PC-3 (cell line): Measurements from ENCODE around the gene UPK3A. TPM values are rescaled to one million over a fixed set of nuclear protein-coding genes. Genes with fewer than 3 reads are reported as not detected.
A peak's percentile ranks its signal among the peaks of the same experiment; 100 is the strongest.

Source experiments
- ATAC-seq: fragments of 200-7000 bp; cut with Tn5 transposase; 2 replicates; pipeline ENCODE4 v1.9.1; 2020; ENCODE audit warnings: mild to moderate bottlenecking, moderate library complexity
- BruUV-seq: library from RNA; stranded (reverse); fragments of 400-500 nt; replicated peaks from 2 replicates; lab custom pipeline; 2021; lab: Mats Ljungman, UMichigan
- CTCF ChIA-PET: fragments of 300-600 bp; sonication (Branson Sonifier 250); formaldehyde crosslinking; loops from one replicate; lab custom pipeline; 2022; ENCODE audit warnings: antibody characterized with exemption; lab: Charles Lee
- POLR2A ChIA-PET: fragments of 300-600 bp; sonication (Branson Sonifier 250); formaldehyde crosslinking; loops from one replicate; lab custom pipeline; 2022; ENCODE audit warnings: antibody characterized with exemption; ENCODE audit not compliant: unreplicated experiment; lab: Charles Lee
- DNase-seq: peaks from one replicate; pipeline ENCODE4 v3.0.0-alpha.2; 2015
- H2AFZ ChIP-seq: fragments of 300-600 bp; sonication (generic); 2 replicates; pipeline ENCODE4 v1.6.0; 2016; ENCODE audit warnings: antibody characterized with exemption, low read length
- H3F3A ChIP-seq: fragments of 300-600 bp; sonication (generic); one replicate; pipeline ENCODE4 v1.6.0; 2017; ENCODE audit warnings: antibody characterized with exemption, low read length, control low read depth, mild to moderate bottlenecking; ENCODE audit not compliant: unreplicated experiment
- H3K27ac ChIP-seq: fragments of 300-600 bp; sonication (generic); 2 replicates; pipeline ENCODE4 v1.5.1; 2016; ENCODE audit warnings: mild to moderate bottlenecking, low read length
- H3K27me3 ChIP-seq: fragments of 300-600 bp; sonication (generic); 2 replicates; pipeline ENCODE4 v1.6.1; 2016; ENCODE audit warnings: low read length, mixed read lengths
- H3K36me3 ChIP-seq: fragments of 300-600 bp; sonication (generic); 2 replicates; pipeline ENCODE4 v1.6.1; 2016; ENCODE audit warnings: low read depth, mixed run types, low read length, mixed read lengths
- H3K4me1 ChIP-seq: fragments of 300-600 bp; sonication (generic); 2 replicates; pipeline ENCODE4 v1.5.1; 2016; ENCODE audit warnings: low read length; ENCODE audit not compliant: insufficient read depth
- H3K4me2 ChIP-seq: fragments of 300-600 bp; sonication (generic); 2 replicates; pipeline ENCODE4 v1.6.0; 2016; ENCODE audit warnings: low read length
- H3K4me3 ChIP-seq: fragments of 300-600 bp; sonication (generic); 2 replicates; pipeline ENCODE4 v1.5.1; 2016; ENCODE audit warnings: mild to moderate bottlenecking, low read length, mixed read lengths
- H3K79me2 ChIP-seq: fragments of 300-600 bp; sonication (generic); 2 replicates; pipeline ENCODE4 v1.6.1; 2017; ENCODE audit warnings: low read length, mixed read lengths
- H3K9ac ChIP-seq: fragments of 300-600 bp; sonication (generic); 2 replicates; pipeline ENCODE4 v1.6.0; 2016; ENCODE audit warnings: mild to moderate bottlenecking, low read length
- H3K9me2 ChIP-seq: fragments of 300-600 bp; sonication (generic); replicated peaks from 2 replicates; pipeline ENCODE4 v1.6.1; 2016; ENCODE audit warnings: mixed run types, low read length, mixed read lengths
- H3K9me3 ChIP-seq: fragments of 300-600 bp; sonication (generic); 2 replicates; pipeline ENCODE4 v1.6.1; 2016; ENCODE audit warnings: low read length, mixed read lengths
- H4K20me1 ChIP-seq: fragments of 300-600 bp; sonication (generic); 2 replicates; pipeline ENCODE4 v1.6.1; 2016; ENCODE audit warnings: low read length, mixed read lengths
- EZH2 ChIP-seq: fragments of 300-600 bp; sonication (generic); IDR thresholded peaks from one replicate; pipeline ENCODE4 v1.6.1; 2017; ENCODE audit warnings: antibody characterized with exemption, mild to moderate bottlenecking, low read length; ENCODE audit not compliant: unreplicated experiment
- EZH2phosphoT487 ChIP-seq: fragments of 300-600 bp; sonication (generic); IDR thresholded peaks from 2 replicates; pipeline ENCODE4 v1.6.1; 2018; ENCODE audit warnings: mild to moderate bottlenecking, antibody characterized with exemption, low read length, borderline replicate concordance
- intact Hi-C: fragments of 100-400 bp; cut with micrococcal nuclease; formaldehyde crosslinking; loops from 2 replicates; pipeline ENCODE4 v1.9.0; 2023
- total RNA-seq: library from RNA; depleted of rRNA; stranded (reverse); fragments of >200 nt; gene quantifications from 2 replicates; pipeline ENCODE4 v1.2.3, GENCODE V29; 2014
- TF ChIP-seq, protein P1 (sequence below): fragments of 300-600 bp; sonication (generic); conservative IDR thresholded peaks from 2 replicates; pipeline ENCODE4 v1.5.1; 2017; ENCODE audit warnings: antibody characterized with exemption, low read depth, mild to moderate bottlenecking, low read length

Gene UPK3A
- total RNA-seq, 1 experiment from 2014 or later: 1.1 TPM

DNA sequence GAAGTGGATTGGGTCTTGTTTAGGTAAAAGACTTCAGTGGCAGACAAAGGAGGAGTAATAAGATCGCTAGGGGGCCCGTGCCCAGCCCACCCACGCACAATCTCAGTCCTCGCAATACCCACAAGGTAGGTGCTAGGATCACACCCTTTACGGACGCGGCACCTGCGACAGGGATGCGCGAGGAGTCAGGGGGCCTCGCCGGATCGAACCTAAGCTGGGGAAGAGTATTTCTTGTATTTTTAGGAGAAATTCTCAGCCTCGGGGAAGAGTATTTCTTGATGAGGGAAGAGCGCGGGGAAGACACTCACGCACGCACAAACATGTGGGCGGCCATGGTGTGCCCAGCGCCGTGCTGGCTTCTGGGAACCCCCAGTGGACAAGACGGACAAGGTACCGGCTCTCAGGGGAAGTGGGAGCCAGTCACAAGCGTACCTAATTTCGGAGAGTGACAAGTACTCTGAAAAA, 24.2 kb downstream of the UPK3A start:
- POLR2A ChIA-PET: interaction anchor here (0.5 to 0.6 kb wide), 2 partner anchors 105 to 120 kb away, joined by 3 read pairs; no protein-coding TSS in a partner anchor
- DNase-seq: no peak

DNA sequence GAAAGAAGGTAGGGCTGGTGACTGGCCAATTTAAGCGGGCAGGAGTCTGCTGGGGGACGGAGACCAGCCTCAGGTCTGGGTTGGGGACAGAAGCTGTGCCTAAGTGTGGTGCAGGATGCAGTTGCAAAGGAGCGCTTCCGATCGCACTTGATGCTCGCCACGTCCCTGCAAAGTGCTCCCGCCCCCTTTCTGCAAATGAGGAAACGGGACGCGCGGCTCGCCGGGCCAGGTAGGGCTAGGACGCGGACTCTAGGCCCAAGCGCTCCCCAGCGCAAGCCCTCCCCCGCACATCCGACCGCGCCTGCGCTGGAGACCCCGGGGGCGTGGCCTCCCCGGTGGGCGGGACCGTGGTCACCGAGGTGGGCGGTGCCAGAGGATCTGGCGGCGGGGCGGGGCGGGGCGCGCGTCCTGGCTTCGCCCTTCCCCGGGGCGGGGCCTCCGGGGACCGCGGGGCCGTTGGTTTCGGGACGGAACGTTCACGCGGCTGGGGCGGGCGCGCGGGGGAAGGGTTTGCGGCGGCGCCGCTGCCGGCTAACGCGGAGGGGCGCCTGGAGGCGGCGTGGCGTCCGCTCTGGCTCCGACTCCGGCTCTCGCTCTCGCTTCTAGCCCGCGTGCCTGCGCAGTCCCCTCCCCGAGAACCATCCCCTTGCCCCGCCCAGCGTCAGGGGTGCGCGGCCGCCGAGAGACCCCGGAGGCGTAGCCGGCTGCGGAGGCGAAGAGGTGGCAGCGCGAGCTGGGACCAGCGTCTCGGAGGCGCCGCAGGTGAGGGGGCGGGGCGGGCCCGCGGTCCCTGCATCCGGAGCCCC, 24.9 kb downstream of the UPK3A start, which contains the start of gene FAM118A:
FAM118A (plus strand) TSS at position 513 of the 806 bp plus-strand sequence. CDS start 12,446 bp downstream, outside the sequence.
- Histone ChIP-seq H3K79me2 (peaks cover 46% of the 10 kb centered on the region), H2AFZ (peak within 1 kb of the TSS; percentile 74), H3K4me3 (peak within 1 kb of the TSS; percentile 95), H3K9me3 (no peaks in the 10 kb centered on the region), H3K27me3 (no peaks in the 10 kb centered on the region), H3F3A (no peaks in the 10 kb centered on the region), H3K4me1 (peaks cover 14% of the 10 kb centered on the region), H3K4me2 (peak within 1 kb of the TSS; percentile 98), H3K27ac (peak within 1 kb of the TSS; percentile 4; the same call in 1 of the 2 replicates), H4K20me1 (0 out of 2 replicates have a peak, but pooled peaks cover 16% of the 10 kb centered on the region), H3K36me3 (no peaks in the 10 kb centered on the region), H3K9ac (peak within 1 kb of the TSS; percentile 87), H3K9me2 (no peaks in the 10 kb centered on the region)
- intact Hi-C loops: loop anchor here (1.0 to 2.0 kb wide), 3 partner anchors 25 to 126 kb away; partner anchors contain the start of gene UPK3A
- DNase-seq (peak; percentile 91), ATAC-seq (peak; percentile 86)
- no peak for TF ChIP-seq EZH2
- TF ChIP-seq EZH2phosphoT487: no peak
- TF ChIP-seq, protein P1, sequence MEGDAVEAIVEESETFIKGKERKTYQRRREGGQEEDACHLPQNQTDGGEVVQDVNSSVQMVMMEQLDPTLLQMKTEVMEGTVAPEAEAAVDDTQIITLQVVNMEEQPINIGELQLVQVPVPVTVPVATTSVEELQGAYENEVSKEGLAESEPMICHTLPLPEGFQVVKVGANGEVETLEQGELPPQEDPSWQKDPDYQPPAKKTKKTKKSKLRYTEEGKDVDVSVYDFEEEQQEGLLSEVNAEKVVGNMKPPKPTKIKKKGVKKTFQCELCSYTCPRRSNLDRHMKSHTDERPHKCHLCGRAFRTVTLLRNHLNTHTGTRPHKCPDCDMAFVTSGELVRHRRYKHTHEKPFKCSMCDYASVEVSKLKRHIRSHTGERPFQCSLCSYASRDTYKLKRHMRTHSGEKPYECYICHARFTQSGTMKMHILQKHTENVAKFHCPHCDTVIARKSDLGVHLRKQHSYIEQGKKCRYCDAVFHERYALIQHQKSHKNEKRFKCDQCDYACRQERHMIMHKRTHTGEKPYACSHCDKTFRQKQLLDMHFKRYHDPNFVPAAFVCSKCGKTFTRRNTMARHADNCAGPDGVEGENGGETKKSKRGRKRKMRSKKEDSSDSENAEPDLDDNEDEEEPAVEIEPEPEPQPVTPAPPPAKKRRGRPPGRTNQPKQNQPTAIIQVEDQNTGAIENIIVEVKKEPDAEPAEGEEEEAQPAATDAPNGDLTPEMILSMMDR: no peak
- CTCF ChIA-PET: no interaction called here
- POLR2A ChIA-PET: interaction anchor here (0.5 kb wide), 1 partner anchor 105 kb away, joined by 3 read pairs; no protein-coding TSS in a partner anchor
- BruUV-seq: TSS peak; percentile 68

More for the DNA sequence above, 24.2 kb downstream of the UPK3A start:
- no peaks in the 10 kb centered on the region for H3K9me3 ChIP-seq
- no peaks in the 10 kb centered on the region for H3K27me3 ChIP-seq
- H2AFZ ChIP-seq: peak overlapping the region; percentile 74
- peak overlapping the region; percentile 4; the same call in 1 of the 2 replicates for H3K27ac ChIP-seq
- H3K36me3 ChIP-seq: no peaks in the 10 kb centered on the region
- H3K4me3 ChIP-seq: peak overlapping the region; percentile 50
- no peak for ATAC-seq
- peaks cover 14% of the 10 kb centered on the region for H3K4me1 ChIP-seq
- BruUV-seq: no TSS peak
- H4K20me1 ChIP-seq: 0 out of 2 replicates have a peak, but pooled peaks cover 16% of the 10 kb centered on the region
- no peaks in the 10 kb centered on the region for H3K9me2 ChIP-seq
- intact Hi-C loops: loop anchor here (1.0 to 2.0 kb wide), 2 partner anchors 24 to 126 kb away; partner anchors contain the start of gene UPK3A
- TF ChIP-seq, protein P1: no peak
- TF ChIP-seq EZH2phosphoT487 (no peak), EZH2 (no peak)
- H3K9ac ChIP-seq: peak overlapping the region; percentile 40
- no peaks in the 10 kb centered on the region for H3F3A ChIP-seq
- H3K4me2 ChIP-seq: peak overlapping the region; percentile 82
- H3K79me2 ChIP-seq: peaks cover 40% of the 10 kb centered on the region
- CTCF ChIA-PET: no interaction called here
